Neural cell (in vitro differentiated cells): ENCODE measurements around the gene CTR9. TPM values are rescaled to one million over a fixed set of nuclear protein-coding genes. Genes with fewer than 3 reads are reported as not detected.

Experiments
- H2AFZ ChIP-seq: fragments of 200-600, 300-800 bp; sonication (generic), shearing (Covaris generic); 2 replicates; pipeline ENCODE4 v1.6.0; 2014; ENCODE audit warnings: low read depth, mild to moderate bottlenecking, antibody characterized with exemption, low read length, moderate library complexity
- H3F3A ChIP-seq: fragments of 200-600 bp; shearing (Covaris generic); 2 replicates; pipeline ENCODE4 v1.6.1; 2016; ENCODE audit warnings: mild to moderate bottlenecking, moderate library complexity, mixed read lengths, antibody characterized with exemption, low read length; ENCODE audit not compliant: insufficient read depth, poor library complexity, severe bottlenecking
- H3K27ac ChIP-seq: fragments of 200-600, 300-800 bp; sonication (generic), shearing (Covaris generic); 2 replicates; pipeline ENCODE4 v1.5.1; 2014; ENCODE audit warnings: mild to moderate bottlenecking, low read length, moderate library complexity
- H3K27me3 ChIP-seq: fragments of 300-800, 200-600 bp; sonication (generic), shearing (Covaris generic); 2 replicates; pipeline ENCODE4 v1.6.0; 2014; ENCODE audit warnings: mild to moderate bottlenecking, low read depth, low read length, moderate library complexity; ENCODE audit not compliant: insufficient read depth
- H3K36me3 ChIP-seq: fragments of 300-800, 200-600 bp; sonication (generic), shearing (Covaris generic); 2 replicates; pipeline ENCODE4 v1.5.1; 2014; ENCODE audit warnings: mild to moderate bottlenecking, antibody characterized with exemption, low read length, moderate library complexity; ENCODE audit not compliant: insufficient read depth
- H3K4me2 ChIP-seq: fragments of 300-800, 200-600 bp; sonication (generic), shearing (Covaris generic); 2 replicates; pipeline ENCODE4 v1.6.0; 2014; ENCODE audit warnings: mild to moderate bottlenecking, low read length
- H3K4me3 ChIP-seq: fragments of 300-800, 200-600 bp; sonication (generic), shearing (Covaris generic); 2 replicates; pipeline ENCODE4 v1.5.1; 2014; ENCODE audit warnings: mild to moderate bottlenecking, low read length, moderate library complexity
- H3K79me2 ChIP-seq: fragments of 200-600 bp; shearing (Covaris generic); replicated peaks from 2 replicates; pipeline ENCODE4 v1.6.0; 2014; ENCODE audit warnings: mild to moderate bottlenecking, low read length, moderate library complexity; ENCODE audit not compliant: insufficient read depth
- H3K9ac ChIP-seq: fragments of 300-800, 200-600 bp; sonication (generic), shearing (Covaris generic); 2 replicates; pipeline ENCODE4 v1.6.1; 2016; ENCODE audit warnings: mild to moderate bottlenecking, low read length, mixed read lengths
- H3K9me2 ChIP-seq: fragments of 200-600 bp; shearing (Covaris generic); 2 replicates; pipeline ENCODE4 v1.6.1; 2016; ENCODE audit warnings: mild to moderate bottlenecking, low read length, mixed read lengths; ENCODE audit not compliant: insufficient read depth
- H3K9me3 ChIP-seq: fragments of 200-600, 300-800 bp; sonication (generic), shearing (Covaris generic); 2 replicates; pipeline ENCODE4 v1.6.1; 2016; ENCODE audit warnings: mild to moderate bottlenecking, mixed run types, low read length, moderate library complexity, mixed read lengths
- H4K20me1 ChIP-seq: fragments of 200-600 bp; shearing (Covaris generic); 2 replicates; pipeline ENCODE4 v1.6.1; 2016; ENCODE audit warnings: mild to moderate bottlenecking, mixed run types; ENCODE audit not compliant: insufficient read depth
- CTCF ChIP-seq: fragments of 450-650 bp; IDR thresholded peaks from 2 replicates; pipeline ENCODE4 v1.5.1; 2014; ENCODE audit warnings: antibody characterized with exemption, mild to moderate bottlenecking, moderate library complexity; ENCODE audit not compliant: poor library complexity, severe bottlenecking
- EP300 ChIP-seq: fragments of 450-650 bp; conservative IDR thresholded peaks from 2 replicates; pipeline ENCODE4 v1.6.1; 2014; ENCODE audit warnings: antibody characterized with exemption, mild to moderate bottlenecking, moderate library complexity; ENCODE audit not compliant: poor library complexity, severe bottlenecking
- EZH2 ChIP-seq: fragments of 200-600, 300-800 bp; shearing (Covaris generic), sonication (generic); IDR thresholded peaks from 2 replicates; pipeline ENCODE4 v1.6.1; 2014; ENCODE audit warnings: antibody characterized with exemption, low read length, borderline replicate concordance, mild to moderate bottlenecking; ENCODE audit not compliant: insufficient read depth, poor library complexity, severe bottlenecking
- MXI1 ChIP-seq: fragments of 450-650 bp; conservative IDR thresholded peaks from 2 replicates; pipeline ENCODE4 v1.6.1; 2014; ENCODE audit warnings: antibody characterized with exemption, mild to moderate bottlenecking; ENCODE audit not compliant: poor library complexity, severe bottlenecking
- POLR2AphosphoS5 ChIP-seq: IDR thresholded peaks from 2 replicates; pipeline ENCODE4 v1.6.1; 2012
- RAD21 ChIP-seq: fragments of 450-650 bp; conservative IDR thresholded peaks from 2 replicates; pipeline ENCODE4 v1.6.1; 2014; ENCODE audit warnings: antibody characterized with exemption, mild to moderate bottlenecking, moderate library complexity
- REST ChIP-seq: IDR thresholded peaks from 2 replicates; pipeline ENCODE4 v1.6.1; 2012; ENCODE audit warnings: borderline replicate concordance
- SMC3 ChIP-seq: fragments of 450-650 bp; conservative IDR thresholded peaks from 2 replicates; pipeline ENCODE4 v1.6.1; 2014; ENCODE audit warnings: antibody characterized with exemption, mild to moderate bottlenecking, moderate library complexity; ENCODE audit not compliant: poor library complexity
- TAF1 ChIP-seq: IDR thresholded peaks from 2 replicates; pipeline ENCODE4 v1.6.1; 2012; ENCODE audit warnings: low read depth
- polyA minus RNA-seq: library from RNA; depleted of rRNA, polyadenylated mRNA; stranded (reverse); fragments of >200 nt; gene quantifications from 2 replicates; pipeline ENCODE4 v1.2.3, GENCODE V29; 2014
- polyA plus RNA-seq: library from polyadenylated mRNA; depleted of rRNA; stranded (reverse); fragments of >200 nt; gene quantifications from 2 replicates; pipeline ENCODE4 v1.2.3, GENCODE V29; 2014

The CTR9 gene
- polyA plus RNA-seq (24.1 and 24.6 TPM in 2 replicates), polyA minus RNA-seq (57.9 and 60.2 TPM in 2 replicates)

- Histone ChIP-seq H2AFZ (peak within 1 kb of the TSS; percentile 83), H3K9ac (peak within 1 kb of the TSS; percentile 91), H3K27ac (peak within 1 kb of the TSS; percentile 97), H3F3A (no peaks in the 10 kb centered on the region), H3K36me3 (no peaks in the 10 kb centered on the region), H3K9me2 (no peaks in the 10 kb centered on the region), H3K79me2 (peaks cover 18% of the 10 kb centered on the region), H3K4me2 (peak within 1 kb of the TSS; percentile 71), H3K27me3 (no peaks in the 10 kb centered on the region), H3K9me3 (no peaks in the 10 kb centered on the region), H4K20me1 (no peaks in the 10 kb centered on the region), H3K4me3 (peak within 1 kb of the TSS; percentile 86)
- TF ChIP-seq REST (peak; percentile 78), EP300 (peak; percentile 70), POLR2AphosphoS5 (peak; percentile 91), RAD21 (peak; percentile 47), MXI1 (peak; percentile 81), EZH2 (no peak), SMC3 (peak; percentile 50), TAF1 (peak; percentile 71), CTCF (peak; percentile 58)
Measured at GRCh38 chr11:10750838-10751580, at the start of gene CTR9. TSS of gene CTR9 (plus strand) at chr11:10751246. CDS start at chr11:10751413, 167 bp downstream.

GRCh38 chr11:10701982-10702381, 49.1 kb upstream of the CTR9 start:
- Histone ChIP-seq H3K27ac (no peak overlapping the region), H3F3A (no peaks in the 10 kb centered on the region), H3K36me3 (no peaks in the 10 kb centered on the region), H3K79me2 (no peaks in the 10 kb centered on the region), H3K27me3 (no peaks in the 10 kb centered on the region), H2AFZ (no peak overlapping the region), H4K20me1 (no peaks in the 10 kb centered on the region), H3K4me3 (no peak overlapping the region), H3K9me2 (no peaks in the 10 kb centered on the region), H3K9me3 (no peaks in the 10 kb centered on the region), H3K9ac (no peak overlapping the region), H3K4me2 (no peak overlapping the region)
- no peak for TF ChIP-seq CTCF
- no peak for TF ChIP-seq EZH2
- no peak for TF ChIP-seq TAF1
- TF ChIP-seq REST = no peak
- TF ChIP-seq SMC3 = no peak
